OCI-LY3 (cell line): ENCODE measurements around the gene MED12L.
"Not testable (repeated sequence)": the region's sequence is repeated elsewhere in the genome, so short reads cannot be mapped to it uniquely, and the experiment has no call there.

Source experiments
- H2AFZ ChIP-seq: fragments of 200-600, 300-600 bp; shearing (Covaris generic); 2 replicates; pipeline ENCODE4 v1.6.0; 2014; ENCODE audit warnings: antibody characterized with exemption, low read depth, low read length
- H3K27ac ChIP-seq: fragments of 200-600, 300-600 bp; sonication (generic); 2 replicates; pipeline ENCODE4 v1.5.1; 2014; ENCODE audit warnings: mild to moderate bottlenecking, low read length, moderate library complexity, mixed read lengths
- H3K27me3 ChIP-seq: fragments of 200-600, 300-600 bp; sonication (generic); 2 replicates; pipeline ENCODE4 v1.6.1; 2014; ENCODE audit warnings: low read depth, low read length, mixed read lengths
- H3K36me3 ChIP-seq: fragments of 200-600, 300-600 bp; sonication (generic); replicated peaks from 2 replicates; pipeline ENCODE3; 2014; ENCODE audit warnings: low read depth, low read length, mixed read lengths
- H3K4me1 ChIP-seq: fragments of 300-600, 200-600 bp; sonication (generic); 2 replicates; pipeline ENCODE4 v1.6.1; 2014; ENCODE audit warnings: low read length, mixed read lengths
- H3K4me2 ChIP-seq: fragments of 200-600, 300-600 bp; sonication (generic); 2 replicates; pipeline ENCODE4 v1.6.1; 2014; ENCODE audit warnings: low read length, mixed read lengths
- H3K4me3 ChIP-seq: fragments of 300-600, 200-600 bp; sonication (generic); 2 replicates; pipeline ENCODE4 v1.5.1; 2014; ENCODE audit warnings: antibody characterized with exemption, mild to moderate bottlenecking, low read length, moderate library complexity
- H3K79me2 ChIP-seq: fragments of 300-600, 200-600 bp; shearing (Covaris generic); 2 replicates; pipeline ENCODE4 v1.6.1; 2014; ENCODE audit warnings: mild to moderate bottlenecking, low read length, mixed read lengths
- H3K9ac ChIP-seq: fragments of 300-600, 200-600 bp; shearing (Covaris generic); 2 replicates; pipeline ENCODE4 v1.6.0; 2014; ENCODE audit warnings: mild to moderate bottlenecking, low read length, moderate library complexity
- H3K9me3 ChIP-seq: fragments of 200-600, 300-600 bp; shearing (Covaris generic); 2 replicates; pipeline ENCODE4 v1.6.1; 2014; ENCODE audit warnings: low read length, mixed read lengths; ENCODE audit not compliant: insufficient read depth
- H4K20me1 ChIP-seq: fragments of 200-600, 300-600 bp; sonication (generic); 2 replicates; pipeline ENCODE4 v1.6.1; 2016; ENCODE audit warnings: low read length, mixed read lengths; ENCODE audit not compliant: insufficient read depth
- CTCF ChIP-seq: fragments of 200-600, 300-600 bp; sonication (generic); IDR thresholded peaks from 2 replicates; pipeline ENCODE4 v1.5.1; 2014; ENCODE audit warnings: antibody characterized with exemption, low read length, low read depth
- EZH2phosphoT487 ChIP-seq: fragments of 200-600 bp; shearing (Covaris generic); IDR thresholded peaks from 2 replicates; pipeline ENCODE4 v1.6.1; 2018; ENCODE audit warnings: antibody characterized with exemption, mixed run types, low read depth

MED12L gene

DNA sequence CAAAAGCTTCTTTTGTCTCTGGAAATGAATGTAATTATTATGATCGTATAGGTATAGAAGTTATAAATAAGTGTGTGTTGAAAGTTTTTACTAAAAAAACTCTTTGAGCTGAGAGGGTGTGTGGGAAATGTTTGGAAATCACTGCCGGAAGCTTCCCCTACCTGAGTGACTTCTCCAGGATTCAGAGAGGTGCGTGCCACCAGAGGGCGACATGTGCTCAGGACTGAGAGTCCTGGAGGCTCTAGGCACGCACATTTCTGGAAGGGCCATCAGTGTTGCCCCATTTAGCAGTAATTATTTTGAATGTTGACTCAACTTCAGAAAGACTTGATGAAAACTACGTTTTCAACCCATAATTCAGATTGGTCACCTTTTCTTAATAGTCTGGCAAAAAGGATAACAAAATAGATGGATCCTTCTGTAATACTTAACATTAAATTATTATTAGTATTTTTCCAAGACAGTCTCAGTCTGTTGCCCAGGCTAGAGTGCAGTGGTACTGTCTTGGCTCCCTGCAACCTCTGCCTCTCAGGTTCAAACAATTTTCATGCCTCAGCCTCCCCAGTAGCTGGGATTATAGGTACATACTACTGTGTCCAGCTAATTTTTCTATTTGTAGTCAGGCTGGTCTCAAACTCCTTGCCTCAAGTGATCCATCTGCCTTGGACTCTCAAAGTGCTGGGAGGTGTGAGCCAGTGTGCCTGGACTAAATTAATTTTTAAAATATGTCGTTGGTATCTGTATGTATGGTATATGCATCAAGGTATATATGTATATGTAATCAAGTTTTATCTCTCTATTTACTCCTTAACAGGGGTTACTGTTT, 83.0 kb downstream of the MED12L start:
- no peaks in the 10 kb centered on the region for H3K9me3 ChIP-seq
- peaks cover 42% of the 10 kb centered on the region for H3K4me1 ChIP-seq
- no peak overlapping the region for H3K9ac ChIP-seq
- no peaks in the 10 kb centered on the region for H3K79me2 ChIP-seq
- no peak overlapping the region for H2AFZ ChIP-seq
- no peaks in the 10 kb centered on the region for H3K27me3 ChIP-seq
- peak; percentile 94 for TF ChIP-seq CTCF
- TF ChIP-seq EZH2phosphoT487, result no peak
- no peaks in the 10 kb centered on the region for H4K20me1 ChIP-seq
- no peak overlapping the region for H3K4me3 ChIP-seq
- H3K36me3 ChIP-seq, result no peaks in the 10 kb centered on the region
- H3K4me2 ChIP-seq, result peak overlapping the region; percentile 72
- H3K27ac ChIP-seq, result peak overlapping the region; percentile 20; the same call in 1 of the 2 replicates

DNA sequence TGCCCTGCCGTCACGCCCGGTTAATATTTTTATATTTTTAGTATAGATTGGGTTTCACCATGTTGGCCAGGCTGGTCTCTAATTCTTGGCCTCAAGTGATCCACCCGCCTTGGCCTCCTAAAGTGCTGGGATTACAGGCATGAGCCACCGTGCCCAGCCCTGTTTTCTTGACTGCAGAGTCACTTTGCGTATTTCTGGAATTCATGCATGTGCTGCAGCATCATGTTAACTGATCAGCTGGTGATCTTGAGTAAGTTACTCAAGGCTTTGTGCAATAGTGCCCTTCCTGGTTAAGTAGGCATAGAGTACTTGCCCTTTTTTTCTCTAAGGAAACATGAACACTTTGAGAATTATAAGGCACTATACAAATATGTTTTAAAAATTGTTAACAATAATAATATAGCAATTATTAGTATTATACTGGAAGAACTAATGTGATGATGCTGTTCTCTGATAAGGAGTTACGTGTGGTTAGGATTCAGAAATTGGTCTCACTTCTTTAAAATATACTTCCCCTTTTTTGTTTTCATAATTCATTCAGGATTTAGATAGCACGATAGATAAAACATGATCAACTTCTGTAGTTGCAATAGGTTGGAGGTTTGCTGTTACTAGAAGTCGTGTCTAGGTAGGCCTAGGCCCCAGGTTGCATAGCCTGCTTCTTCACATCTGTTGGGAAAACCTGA, 83.9 kb downstream of the MED12L start:
- H3K36me3 ChIP-seq, result no peaks in the 10 kb centered on the region
- no peaks in the 10 kb centered on the region for H4K20me1 ChIP-seq
- H3K4me1 ChIP-seq, result peaks cover 42% of the 10 kb centered on the region
- H3K9me3 ChIP-seq, result no peaks in the 10 kb centered on the region
- H3K27ac ChIP-seq, result peak overlapping the region; percentile 88
- no peaks in the 10 kb centered on the region for H3K79me2 ChIP-seq
- H3K9ac ChIP-seq, result peak overlapping the region; percentile 36; the same call in 1 of the 2 replicates
- TF ChIP-seq CTCF (no peak), EZH2phosphoT487 (no peak)
- H3K4me3 ChIP-seq, result peak overlapping the region; percentile 21; the same call in 1 of the 2 replicates
- peak overlapping the region; percentile 72 for H3K4me2 ChIP-seq
- no peak overlapping the region for H2AFZ ChIP-seq
- no peaks in the 10 kb centered on the region for H3K27me3 ChIP-seq

DNA sequence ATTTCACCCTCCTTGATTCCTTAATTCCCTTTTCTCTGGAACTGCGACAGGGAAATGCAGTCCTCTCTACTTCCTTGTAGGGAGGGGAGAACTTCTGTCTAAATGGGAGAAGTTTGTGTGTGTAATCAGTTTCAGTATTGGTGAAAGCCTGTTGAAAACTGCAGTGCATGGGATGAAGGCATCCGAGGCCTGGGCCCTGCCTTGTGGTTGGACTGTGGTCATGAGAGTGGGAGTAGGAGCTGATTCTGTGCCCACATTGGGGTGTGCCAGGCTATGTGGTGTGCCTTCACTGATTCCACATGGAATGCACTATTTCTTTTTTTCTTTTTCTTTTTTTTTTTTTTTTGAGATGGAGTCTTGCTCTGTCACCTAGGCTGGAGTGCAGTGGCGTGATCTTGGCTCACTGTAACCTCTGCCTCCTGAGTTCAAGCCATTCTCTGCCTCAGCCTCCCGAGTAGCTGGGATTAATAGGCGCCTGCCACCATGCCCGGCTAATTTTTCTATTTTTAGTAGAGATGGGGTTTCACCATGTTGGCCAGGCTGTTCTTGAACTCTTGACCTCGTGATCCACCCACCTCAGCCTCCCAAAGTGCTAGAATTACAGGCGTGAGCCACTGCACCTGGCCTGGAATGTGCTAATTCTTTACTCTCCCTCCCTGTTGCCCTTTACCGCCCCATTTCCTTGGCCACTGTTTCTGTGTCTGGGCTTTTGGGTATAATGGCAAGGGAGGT, 84.7 kb downstream of the MED12L start:
- H3K36me3 ChIP-seq, H2AFZ ChIP-seq, H3K9me3 ChIP-seq, H4K20me1 ChIP-seq, H3K27me3 ChIP-seq, H3K79me2 ChIP-seq: not testable (repeated sequence)
- Histone ChIP-seq H3K27ac (peak overlapping the region; percentile 88), H3K4me2 (peak overlapping the region; percentile 72), H3K4me3 (peak overlapping the region; percentile 21; the same call in 1 of the 2 replicates), H3K9ac (peak overlapping the region; percentile 36; the same call in 1 of the 2 replicates), H3K4me1 (peaks cover 42% of the 10 kb centered on the region)

DNA sequence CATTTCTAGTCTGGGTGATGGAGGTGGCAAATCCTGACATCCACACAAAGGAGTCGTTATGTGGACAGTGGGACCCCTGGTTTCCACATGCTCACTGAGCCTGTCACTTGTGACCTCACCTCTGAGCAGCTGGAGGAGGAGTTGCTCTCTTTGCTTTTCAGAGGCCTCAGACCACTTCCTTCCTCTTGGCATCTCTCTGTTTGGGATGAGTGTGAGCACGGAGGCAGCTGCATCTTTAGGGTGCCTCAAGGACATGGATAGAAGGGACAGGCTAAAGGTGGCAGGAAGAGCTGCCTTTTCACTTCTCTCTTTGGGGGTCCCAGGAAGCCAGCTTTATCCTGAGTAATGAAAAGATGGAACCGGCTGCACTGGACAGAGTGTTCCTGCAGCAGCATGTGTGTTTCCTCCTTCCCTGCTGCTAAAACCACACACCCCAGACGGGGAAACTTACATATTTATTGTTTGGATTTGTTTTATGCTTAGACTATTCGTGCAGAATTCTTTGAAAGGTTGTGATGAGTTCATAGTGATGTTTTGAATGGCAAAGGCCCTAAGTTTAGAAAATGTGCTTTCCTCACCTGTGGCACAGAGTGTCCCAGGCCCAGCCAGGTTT, 85.8 kb downstream of the MED12L start:
- H2AFZ ChIP-seq, result no peak overlapping the region

More for the DNA sequence above, 85.8 kb downstream of the MED12L start:
- TF ChIP-seq CTCF (no peak), EZH2phosphoT487 (no peak)
- Histone ChIP-seq H3K9ac (peak overlapping the region; percentile 20; the same call in 1 of the 2 replicates), H4K20me1 (no peaks in the 10 kb centered on the region), H3K79me2 (no peaks in the 10 kb centered on the region), H3K27ac (peak overlapping the region; percentile 88), H3K36me3 (no peaks in the 10 kb centered on the region), H3K9me3 (no peaks in the 10 kb centered on the region), H3K4me2 (peak overlapping the region; percentile 61), H3K4me1 (peaks cover 42% of the 10 kb centered on the region), H3K4me3 (peak overlapping the region; percentile 3), H3K27me3 (no peaks in the 10 kb centered on the region)
